Activated CD4-positive, alpha-beta memory T cell treated with anti-CD3 and anti-CD28 coated beads for 36 hours (primary cell): ENCODE results near the gene FAM78B. TPM values are rescaled to one million over a fixed set of nuclear protein-coding genes. Genes with fewer than 3 reads are reported as not detected.
A peak's percentile ranks its signal among the peaks of the same experiment; 100 is the strongest.

ENCODE experiments used
- CTCF ChIA-PET: fragments of 350-600 bp; sonication (Branson Sonifier 250); formaldehyde crosslinking; loops from one replicate; lab custom pipeline; 2021; ENCODE audit warnings: antibody characterized with exemption, inconsistent platforms; lab: Charles Lee
- POLR2A ChIA-PET: fragments of 350-600 bp; sonication (Branson Sonifier 250); formaldehyde crosslinking; loops from one replicate; lab custom pipeline; 2021; ENCODE audit warnings: antibody characterized with exemption; lab: Charles Lee
- DNase-seq: peaks from one replicate; pipeline ENCODE4 v3.0.0-alpha.2; 2020
- H3K27ac Mint-ChIP-seq: one replicate; pipeline ENCODE4 v1.8.0; 2021; ENCODE audit warnings: mixed read lengths
- H3K27me3 Mint-ChIP-seq: one replicate; pipeline ENCODE4 v1.8.0; 2021; ENCODE audit warnings: mixed read lengths
- H3K36me3 Mint-ChIP-seq: one replicate; pipeline ENCODE4 v1.8.0; 2021; ENCODE audit warnings: mixed read lengths
- H3K4me1 Mint-ChIP-seq: one replicate; pipeline ENCODE4 v1.8.0; 2021; ENCODE audit warnings: low read depth, mixed read lengths
- H3K4me3 Mint-ChIP-seq: one replicate; pipeline ENCODE4 v1.8.0; 2021; ENCODE audit warnings: mild to moderate bottlenecking, mixed read lengths
- H3K9me3 Mint-ChIP-seq: one replicate; pipeline ENCODE4 v1.8.0; 2021; ENCODE audit warnings: mixed read lengths
- intact Hi-C: fragments of 100-400 bp; cut with micrococcal nuclease; formaldehyde crosslinking; loops from one replicate; pipeline ENCODE4 v1.15.1; 2023
- total RNA-seq, 2 experiments: library from RNA; stranded (reverse); gene quantifications; one replicate each; pipeline ENCODE4 v1.2.3, GENCODE V29; 2021

FAM78B gene
- total RNA-seq, 2 experiments from 2014 or later, result 0.24 to 0.27 TPM

- intact Hi-C loops, result no loop called here
- no peak for DNase-seq
- H3K9me3 Mint-ChIP-seq, result no peaks in the 10 kb centered on the region
- no peak overlapping the region for H3K27ac Mint-ChIP-seq
- H3K27me3 Mint-ChIP-seq, result peaks cover 10% of the 10 kb centered on the region
- H3K4me3 Mint-ChIP-seq, result no peak overlapping the region
- ChIA-PET POLR2A (no interaction called here), CTCF (no interaction called here)
- H3K36me3 Mint-ChIP-seq, result no peaks in the 10 kb centered on the region
- H3K4me1 Mint-ChIP-seq, result no peaks in the 10 kb centered on the region
Measured at GRCh38 chr1:166176416-166176815, 9.6 kb upstream of the FAM78B start.

- POLR2A ChIA-PET, result no interaction called here
- CTCF ChIA-PET, result no interaction called here
- Mint-ChIP-seq H3K27me3 (peaks cover 13% of the 10 kb centered on the region), H3K27ac (no peak overlapping the region), H3K4me1 (peaks cover 9% of the 10 kb centered on the region), H3K4me3 (no peak overlapping the region), H3K9me3 (no peaks in the 10 kb centered on the region), H3K36me3 (no peaks in the 10 kb centered on the region)
- no peak for DNase-seq
- intact Hi-C loops, result no loop called here
Measured at GRCh38 chr1:166175032-166175431, 8.2 kb upstream of the FAM78B start.

GRCh38 chr1:166174108-166174507 is 7.3 kb upstream of the FAM78B start:
- Mint-ChIP-seq H3K27ac (no peak overlapping the region), H3K36me3 (no peaks in the 10 kb centered on the region), H3K27me3 (peaks cover 15% of the 10 kb centered on the region), H3K4me3 (no peak overlapping the region), H3K9me3 (no peaks in the 10 kb centered on the region), H3K4me1 (peaks cover 9% of the 10 kb centered on the region)
- CTCF ChIA-PET, result no interaction called here
- POLR2A ChIA-PET, result no interaction called here
- DNase-seq, result no peak
- intact Hi-C loops, result no loop called here

GRCh38 chr1:166172106-166172505 is 5.3 kb upstream of the FAM78B start:
- Mint-ChIP-seq H3K27ac (no peak overlapping the region), H3K27me3 (peaks cover 16% of the 10 kb centered on the region), H3K4me1 (peaks cover 15% of the 10 kb centered on the region), H3K9me3 (no peaks in the 10 kb centered on the region), H3K36me3 (no peaks in the 10 kb centered on the region), H3K4me3 (no peak overlapping the region)
- CTCF ChIA-PET, result no interaction called here
- no peak for DNase-seq
- intact Hi-C loops, result no loop called here
- POLR2A ChIA-PET, result no interaction called here

- Mint-ChIP-seq H3K27me3 (peaks cover 18% of the 10 kb centered on the region), H3K4me1 (peaks cover 15% of the 10 kb centered on the region), H3K36me3 (no peaks in the 10 kb centered on the region), H3K9me3 (no peaks in the 10 kb centered on the region), H3K4me3 (no peak overlapping the region), H3K27ac (peak overlapping the region; percentile 46)
- ChIA-PET POLR2A (interaction anchor here (1.5 to 1.7 kb wide), 2 partner anchors 87 to 1049 kb away, joined by 4 to 5 read pairs; partner anchors contain the start of gene POU2F1), CTCF (no interaction called here)
- DNase-seq, result no peak
- intact Hi-C loops, result no loop called here
Measured at GRCh38 chr1:166170726-166171125, 3.9 kb upstream of the FAM78B start.

- intact Hi-C loops, result no loop called here
- ChIA-PET POLR2A (interaction anchor here (1.5 to 1.7 kb wide), 2 partner anchors 86 to 1050 kb away, joined by 4 to 5 read pairs; partner anchors contain the start of gene POU2F1), CTCF (interaction anchor here (1.2 kb wide), 1 partner anchor 245 kb away, joined by 3 read pairs; no protein-coding TSS in a partner anchor)
- no peaks in the 10 kb centered on the region for H3K9me3 Mint-ChIP-seq
- no peak for DNase-seq
- H3K4me1 Mint-ChIP-seq, result peaks cover 21% of the 10 kb centered on the region
- H3K36me3 Mint-ChIP-seq, result no peaks in the 10 kb centered on the region
- H3K27ac Mint-ChIP-seq, result no peak overlapping the region
- no peak overlapping the region for H3K4me3 Mint-ChIP-seq
- H3K27me3 Mint-ChIP-seq, result peaks cover 24% of the 10 kb centered on the region
Measured at GRCh38 chr1:166170075-166170474, 3.3 kb upstream of the FAM78B start.

GRCh38 chr1:166169182-166169581 is 2.4 kb upstream of the FAM78B start:
- Mint-ChIP-seq H3K4me1 (peaks cover 23% of the 10 kb centered on the region), H3K27ac (no peak overlapping the region), H3K4me3 (no peak overlapping the region), H3K9me3 (no peaks in the 10 kb centered on the region), H3K36me3 (no peaks in the 10 kb centered on the region), H3K27me3 (peaks cover 30% of the 10 kb centered on the region)
- DNase-seq, result no peak
- ChIA-PET POLR2A (no interaction called here), CTCF (interaction anchor here (0.6 to 1.2 kb wide), 2 partner anchors 245 to 656 kb away, joined by 3 read pairs; no protein-coding TSS in a partner anchor)
- intact Hi-C loops, result loop anchor here (5.0 kb wide), 3 partner anchors 242 to 668 kb away; partner anchors contain the start of gene POGK

GRCh38 chr1:166167572-166167925 is 748 bp upstream of the FAM78B start:
- H3K36me3 Mint-ChIP-seq, result no peaks in the 10 kb centered on the region
- POLR2A ChIA-PET, result no interaction called here
- intact Hi-C loops, result loop anchor here (2.0 to 5.0 kb wide), 4 partner anchors 87 to 670 kb away; partner anchors contain the start of gene POGK
- H3K27ac Mint-ChIP-seq, result no peak overlapping the region
- CTCF ChIA-PET, result interaction anchor here (0.6 kb wide), 1 partner anchor 397 kb away, joined by 3 read pairs; no protein-coding TSS in a partner anchor
- no peaks in the 10 kb centered on the region for H3K9me3 Mint-ChIP-seq
- H3K4me3 Mint-ChIP-seq, result peak overlapping the region; percentile 58
- no peak for DNase-seq
- H3K4me1 Mint-ChIP-seq, result peaks cover 23% of the 10 kb centered on the region
- peaks cover 33% of the 10 kb centered on the region for H3K27me3 Mint-ChIP-seq

GRCh38 chr1:166166329-166166697 is 488 bp downstream of the FAM78B start:
- intact Hi-C loops, result loop anchor here (2.0 to 5.0 kb wide), 4 partner anchors 86 to 671 kb away; partner anchors contain the start of gene POGK
- ChIA-PET POLR2A (no interaction called here), CTCF (no interaction called here)
- peaks cover 23% of the 10 kb centered on the region for H3K4me1 Mint-ChIP-seq
- H3K36me3 Mint-ChIP-seq, result no peaks in the 10 kb centered on the region
- H3K9me3 Mint-ChIP-seq, result no peaks in the 10 kb centered on the region
- H3K27me3 Mint-ChIP-seq, result peaks cover 38% of the 10 kb centered on the region
- no peak overlapping the region for H3K27ac Mint-ChIP-seq
- no peak for DNase-seq
- no peak overlapping the region for H3K4me3 Mint-ChIP-seq

GRCh38 chr1:166165661-166166328 is 1.0 kb downstream of the FAM78B start:
- Mint-ChIP-seq H3K9me3 (no peaks in the 10 kb centered on the region), H3K4me1 (peaks cover 22% of the 10 kb centered on the region), H3K27ac (no peak overlapping the region), H3K36me3 (no peaks in the 10 kb centered on the region), H3K27me3 (peaks cover 38% of the 10 kb centered on the region), H3K4me3 (peak overlapping the region; percentile 67)
- ChIA-PET POLR2A (no interaction called here), CTCF (no interaction called here)
- intact Hi-C loops, result loop anchor here (2.0 to 5.0 kb wide), 4 partner anchors 85 to 672 kb away; partner anchors contain the start of gene POGK
- no peak for DNase-seq

GRCh38 chr1:166164995-166165660 is 1.7 kb downstream of the FAM78B start:
- H3K27me3 Mint-ChIP-seq, result peaks cover 35% of the 10 kb centered on the region
- ChIA-PET CTCF (interaction anchor here (0.7 to 1.4 kb wide), 3 partner anchors 21 to 241 kb away, joined by 3 to 5 read pairs (median 4); no protein-coding TSS in a partner anchor), POLR2A (no interaction called here)
- H3K9me3 Mint-ChIP-seq, result no peaks in the 10 kb centered on the region
- H3K27ac Mint-ChIP-seq, result no peak overlapping the region
- peak overlapping the region; percentile 67 for H3K4me3 Mint-ChIP-seq
- intact Hi-C loops, result loop anchor here (5.0 kb wide), 3 partner anchors 238 to 672 kb away; partner anchors contain the start of gene POGK
- peaks cover 15% of the 10 kb centered on the region for H3K4me1 Mint-ChIP-seq
- H3K36me3 Mint-ChIP-seq, result no peaks in the 10 kb centered on the region
- DNase-seq, result peak; percentile 49

- CTCF ChIA-PET, result interaction anchor here (0.7 to 1.4 kb wide), 4 partner anchors 21 to 240 kb away, joined by 3 to 5 read pairs (median 4); no protein-coding TSS in a partner anchor
Measured at GRCh38 chr1:166164646-166164994, 2.2 kb downstream of the FAM78B start.

More at GRCh38 chr1:166164646-166164994, 2.2 kb downstream of the FAM78B start:
- intact Hi-C loops, result no loop called here
- peaks cover 15% of the 10 kb centered on the region for H3K4me1 Mint-ChIP-seq
- DNase-seq, result no peak
- H3K27ac Mint-ChIP-seq, result no peak overlapping the region
- H3K9me3 Mint-ChIP-seq, result no peaks in the 10 kb centered on the region
- H3K27me3 Mint-ChIP-seq, result peaks cover 34% of the 10 kb centered on the region
- no peaks in the 10 kb centered on the region for H3K36me3 Mint-ChIP-seq
- no peak overlapping the region for H3K4me3 Mint-ChIP-seq
- POLR2A ChIA-PET, result no interaction called here
